B cell (primary cell): ENCODE measurements around the gene EBF3. TPM values are rescaled to one million over a fixed set of nuclear protein-coding genes. Genes with fewer than 3 reads are reported as not detected.

ENCODE experiments used
- ATAC-seq: fragments of 200-7000 bp; cut with Tn5 transposase; one replicate; pipeline ENCODE4 v1.10.0; 2021; ENCODE audit warnings: low read depth, mild to moderate bottlenecking, moderate number of reproducible peaks, moderate library complexity
- CTCF ChIA-PET: fragments of 350-600 bp; sonication (Branson Sonifier 250); formaldehyde crosslinking; loops from one replicate; lab custom pipeline; 2021; ENCODE audit warnings: antibody characterized with exemption, inconsistent platforms; lab: Charles Lee
- POLR2A ChIA-PET: fragments of 350-600 bp; sonication (Branson Sonifier 250); formaldehyde crosslinking; loops from one replicate; lab custom pipeline; 2021; ENCODE audit warnings: antibody characterized with exemption; lab: Charles Lee
- DNase-seq: peaks from one replicate; pipeline ENCODE4 v3.0.0; 2013
- H2AFZ ChIP-seq: 2 replicates; pipeline ENCODE4 v1.6.1; 2012; ENCODE audit warnings: mild to moderate bottlenecking, low read depth, low read length; ENCODE audit not compliant: insufficient read depth, poor library complexity, severe bottlenecking
- H3K27ac ChIP-seq, 2 donors: 1 replicate in 1 of 2; 2 replicates in 1 of 2; pipeline ENCODE4 v1.5.1; 2012 to 2013; ENCODE audit warnings: low read length in 2 of 2, mild to moderate bottlenecking in 2 of 2, moderate library complexity in 1 of 2
- H3K27me3 ChIP-seq, 4 experiments: fragments of 200-600 bp in 1 of 4; sonication (generic) in 1 of 4; replicated peaks in 1 of 4; 1 replicate in 2 of 4; 2 replicates in 2 of 4; pipeline versions ENCODE4 v1.6.1 to v1.7.0; 2013 to 2016; ENCODE audit warnings: low read length in 3 of 4, mild to moderate bottlenecking in 2 of 4, mixed read lengths in 1 of 4, moderate library complexity in 1 of 4; ENCODE audit not compliant: insufficient read depth in 4 of 4, control insufficient read depth in 3 of 4; ENCODE audit errors: control extremely low read depth in 1 of 4
- H3K36me3 ChIP-seq, 2 experiments: replicated peaks in 1 of 2; 1 replicate in 1 of 2; 2 replicates in 1 of 2; pipeline versions ENCODE4 v1.6.1 to v1.7.1; 2013; ENCODE audit warnings: low read length in 1 of 2; ENCODE audit not compliant: insufficient read depth in 2 of 2, control insufficient read depth in 1 of 2; ENCODE audit errors: control extremely low read depth in 1 of 2, extremely low read depth in 1 of 2
- H3K4me1 ChIP-seq, 2 donors: fragments of 200-600 bp in 1 of 2; sonication (generic) in 1 of 2; 1 replicate in 1 of 2; 2 replicates in 1 of 2; pipeline versions ENCODE4 v1.5.1 to v1.6.1; 2013 to 2017; ENCODE audit warnings: low read length in 2 of 2; ENCODE audit not compliant: control insufficient read depth in 2 of 2, insufficient read depth in 2 of 2
- H3K4me2 ChIP-seq: replicated peaks from 2 replicates; pipeline ENCODE3; 2012; ENCODE audit warnings: mild to moderate bottlenecking, low read depth, low read length; ENCODE audit not compliant: poor library complexity, severe bottlenecking
- H3K4me3 ChIP-seq, 5 experiments: fragments of 200-600 bp in 1 of 5; sonication (generic) in 1 of 5; 1 replicate in 3 of 5; 2 replicates in 2 of 5; pipeline versions ENCODE4 v1.5.1 to v1.7.0; 2011 to 2016; ENCODE audit warnings: low read length in 4 of 5, mild to moderate bottlenecking in 4 of 5, low read depth in 2 of 5, control low read depth in 1 of 5, moderate library complexity in 1 of 5; ENCODE audit not compliant: insufficient read depth in 1 of 5; ENCODE audit errors: control extremely low read depth in 1 of 5, extremely low read depth in 1 of 5
- H3K79me2 ChIP-seq: fragments of 200-600 bp; sonication (generic); one replicate; pipeline ENCODE4 v1.6.0; 2016; ENCODE audit warnings: low read length; ENCODE audit not compliant: control insufficient read depth, insufficient read depth
- H3K9ac ChIP-seq: fragments of 200-600 bp; sonication (generic); 2 replicates; pipeline ENCODE4 v1.6.1; 2017; ENCODE audit warnings: mild to moderate bottlenecking, low read length, moderate library complexity
- H3K9me3 ChIP-seq, 3 donors: one replicate each; pipeline versions ENCODE4 v1.6.1 to v1.7.1; 2013; ENCODE audit warnings: low read length in 2 of 3; ENCODE audit not compliant: control insufficient read depth in 2 of 3, insufficient read depth in 1 of 3; ENCODE audit errors: control extremely low read depth in 1 of 3
- H4K20me1 ChIP-seq: 2 replicates; pipeline ENCODE4 v1.6.0; 2012; ENCODE audit warnings: mild to moderate bottlenecking, low read length; ENCODE audit not compliant: insufficient read depth, control insufficient read depth, poor library complexity, severe bottlenecking
- H3K27ac Mint-ChIP-seq: one replicate; pipeline ENCODE4 v1.8.0; 2021; ENCODE audit warnings: mixed read lengths
- H3K27me3 Mint-ChIP-seq: one replicate; pipeline ENCODE4 v1.8.0; 2021; ENCODE audit warnings: mixed read lengths
- H3K4me1 Mint-ChIP-seq: one replicate; pipeline ENCODE4 v1.8.0; 2021; ENCODE audit warnings: mixed read lengths
- H3K4me3 Mint-ChIP-seq: one replicate; pipeline ENCODE4 v1.8.0; 2021; ENCODE audit warnings: mixed read lengths
- H3K9me3 Mint-ChIP-seq: one replicate; pipeline ENCODE4 v1.8.0; 2022; ENCODE audit warnings: mixed read lengths; ENCODE audit not compliant: insufficient read depth
- CTCF ChIP-seq: fragments of 200-600 bp; IDR thresholded peaks from one replicate; pipeline ENCODE4 v1.8.0; 2022; ENCODE audit warnings: antibody characterized with exemption, mild to moderate bottlenecking
- EZH2 ChIP-seq: IDR thresholded peaks from 2 replicates; pipeline ENCODE4 v1.6.1; 2012; ENCODE audit warnings: borderline replicate concordance, low read depth, mild to moderate bottlenecking, moderate library complexity, low read length; ENCODE audit not compliant: insufficient read depth, poor library complexity, severe bottlenecking
- WGBS: methylation state at CpG from one replicate; pipeline ENCODE4 v1.1.5; 2013; ENCODE audit warnings: missing lambda C conversion rate; ENCODE audit not compliant: insufficient coverage; 5-methylcytosine and 5-hydroxymethylcytosine counted together
- intact Hi-C: fragments of 100-400 bp; cut with micrococcal nuclease; formaldehyde crosslinking; loops from one replicate; pipeline ENCODE4 v1.10.0; 2022
- polyA plus RNA-seq: library from polyadenylated mRNA; depleted of rRNA; stranded (reverse); fragments of >200 nt; gene quantifications from 2 replicates; pipeline ENCODE4 v1.2.3, GENCODE V29; 2012
- total RNA-seq, 2 donors: library from RNA; stranded (reverse); fragments of 120-200 nt in 1 of 2; gene quantifications; 1 replicate in 1 of 2; 2 replicates in 1 of 2; pipeline versions ENCODE4 v1.2.3 to v1.2.4, GENCODE V29; 2013 to 2022

Gene EBF3
- total and polyA plus RNA-seq, 2 donors (not counting 1 experiment from before 2014, with no cell fraction given), result not detected

- ATAC-seq (no peak), DNase-seq (no peak)
- H4K20me1 ChIP-seq, result no peaks in the 10 kb centered on the region
- CTCF ChIA-PET, result no interaction called here
- H3K4me1 ChIP-seq, result no peaks in the 10 kb centered on the region
- Mint-ChIP-seq H3K27me3 (no peaks in the 10 kb centered on the region), H3K27ac (no peak overlapping the region), H3K4me3 (no peak overlapping the region), H3K4me1 (no peaks in the 10 kb centered on the region), H3K9me3 (no peaks in the 10 kb centered on the region)
- WGBS, result 87% methylated on average over 11 of the region's 13 CpGs
- H3K4me2 ChIP-seq, result no peak overlapping the region
- H2AFZ ChIP-seq, result no peak overlapping the region
- no peak overlapping the region for H3K9ac ChIP-seq
- no peak for TF ChIP-seq CTCF
- TF ChIP-seq EZH2, result no peak
- H3K4me3 ChIP-seq, result no peak overlapping the region
- H3K9me3 ChIP-seq, result no peaks in the 10 kb centered on the region
- intact Hi-C loops, result no loop called here
- H3K27ac ChIP-seq, result no peak overlapping the region
- H3K27me3 ChIP-seq, result peaks cover 0 to 3% (median 0%) of the 10 kb centered on the region in 4 experiments
- no peaks in the 10 kb centered on the region for H3K36me3 ChIP-seq
- POLR2A ChIA-PET, result no interaction called here
- H3K79me2 ChIP-seq, result no peaks in the 10 kb centered on the region
Observed at GRCh38 chr10:129891806-129892205, 72.3 kb downstream of the EBF3 start.

- CTCF ChIA-PET, result no interaction called here
- peaks cover 4% of the 10 kb centered on the region for H3K27me3 Mint-ChIP-seq
- Histone ChIP-seq H3K4me2 (no peak overlapping the region), H4K20me1 (no peaks in the 10 kb centered on the region), H3K79me2 (no peaks in the 10 kb centered on the region), H3K27me3 (peaks cover 0 to 3% (median 0%) of the 10 kb centered on the region in 4 experiments), H3K4me3 (no peak overlapping the region), H3K9ac (no peak overlapping the region), H2AFZ (no peak overlapping the region), H3K27ac (no peak overlapping the region), H3K9me3 (no peaks in the 10 kb centered on the region), H3K4me1 (no peaks in the 10 kb centered on the region), H3K36me3 (no peaks in the 10 kb centered on the region)
- no peaks in the 10 kb centered on the region for H3K4me1 Mint-ChIP-seq
- ATAC-seq (no peak), DNase-seq (no peak)
- no peak overlapping the region for H3K4me3 Mint-ChIP-seq
- intact Hi-C loops, result no loop called here
- no peak for TF ChIP-seq CTCF
- TF ChIP-seq EZH2, result no peak
- H3K27ac Mint-ChIP-seq, result no peak overlapping the region
- 94% methylated on average over 9 of the region's 15 CpGs for WGBS
- no peaks in the 10 kb centered on the region for H3K9me3 Mint-ChIP-seq
- POLR2A ChIA-PET, result no interaction called here
Observed at GRCh38 chr10:129890170-129890569, 73.9 kb downstream of the EBF3 start.
